ENCODE data around the gene SPARC.

Gene SPARC

DNA sequence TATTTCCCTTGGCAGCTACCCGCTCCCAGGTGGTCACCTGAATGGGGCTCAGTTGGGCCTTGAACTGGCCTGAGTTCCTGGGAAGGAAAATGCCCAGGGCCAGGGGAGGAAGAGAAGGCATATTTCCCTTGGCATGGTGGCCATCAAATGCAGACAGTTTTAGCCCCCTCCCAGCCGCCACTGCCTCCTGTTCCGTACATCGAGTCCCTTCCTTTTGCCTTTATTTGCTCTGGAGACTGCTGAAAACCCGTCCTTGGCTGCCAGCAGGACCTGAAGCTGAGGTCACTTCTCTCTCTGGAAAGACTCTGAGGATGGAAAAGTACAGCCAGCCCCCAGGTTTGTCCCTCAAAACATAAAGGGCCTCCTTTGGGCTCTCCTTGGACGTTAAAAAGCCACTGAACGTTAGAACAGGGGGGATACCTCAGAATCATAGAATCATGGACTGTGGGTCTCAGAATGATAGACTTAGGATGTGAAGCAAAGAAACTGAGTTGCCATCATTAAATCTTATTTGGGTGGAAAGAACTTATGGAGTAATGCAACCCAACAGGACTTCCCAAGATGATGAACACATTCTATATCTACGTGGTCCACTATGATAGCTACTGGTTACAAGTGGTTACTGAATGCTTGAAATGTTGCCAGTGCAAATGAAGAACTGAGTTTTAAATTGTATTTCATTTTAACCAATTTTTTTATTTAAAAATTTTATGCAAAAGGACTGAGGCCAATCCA, 7.1 kb downstream of the SPARC start:
- DNase-seq (ENCODE audit: low spot score) = no peak

DNA sequence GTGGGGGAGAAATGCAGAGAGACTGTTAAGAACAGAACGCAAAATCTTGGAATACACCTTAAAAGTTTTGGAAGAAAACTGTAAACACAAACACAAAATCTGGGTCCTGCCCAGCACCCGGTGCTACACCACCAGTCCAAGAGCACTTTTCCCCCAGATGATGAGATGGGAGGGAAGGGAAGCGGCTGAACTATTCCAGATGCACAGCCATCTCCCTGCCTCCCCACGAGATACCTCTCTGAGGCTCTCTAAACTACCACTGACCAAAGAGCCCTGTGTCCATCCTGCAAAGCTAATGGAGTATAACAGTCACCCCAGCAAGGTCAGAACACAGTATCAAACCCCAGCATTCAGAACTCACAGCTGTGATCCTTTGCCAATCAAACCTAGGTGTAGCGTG, 8.0 kb downstream of the SPARC start:
- DNase-seq (ENCODE audit: low spot score) = no peak

DNA sequence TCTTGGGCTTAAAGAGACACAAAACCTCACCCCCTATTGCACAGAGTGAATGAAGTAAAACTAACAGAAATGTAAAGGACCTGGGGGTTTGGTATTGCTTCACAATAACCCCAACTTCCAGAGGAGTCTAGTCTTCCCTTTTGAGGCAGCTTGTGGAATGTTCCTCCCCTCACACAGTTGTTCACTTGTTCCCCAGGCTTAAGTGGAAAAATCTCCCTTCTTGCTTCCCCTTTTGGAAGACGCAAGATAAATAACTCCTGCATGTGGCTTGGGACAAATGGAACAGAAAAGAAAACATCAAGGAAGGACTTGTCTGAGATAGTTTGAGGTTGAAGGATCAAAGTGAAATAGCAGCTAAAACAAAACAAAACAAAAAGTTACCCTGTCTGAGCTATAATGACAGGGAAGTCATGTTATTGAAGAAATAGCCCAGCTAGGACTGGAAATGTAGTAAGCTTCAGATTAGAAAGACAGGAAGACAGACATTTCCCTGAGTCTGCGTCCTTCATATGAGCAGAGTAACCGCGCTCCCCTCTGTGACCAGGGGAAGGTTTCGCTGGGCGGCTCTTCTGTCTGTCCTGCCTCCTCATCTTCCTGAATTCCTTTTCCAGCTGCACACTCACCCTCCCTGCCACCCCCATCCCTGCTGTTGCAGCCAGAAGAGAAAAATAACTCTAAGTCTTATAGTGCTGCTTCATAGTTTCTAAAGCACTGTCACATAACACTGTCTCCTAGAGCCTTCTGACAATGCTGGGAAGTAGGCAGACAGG, 8.8 kb downstream of the SPARC start:
- DNase-seq (ENCODE audit: low spot score) = no peak

DNA sequence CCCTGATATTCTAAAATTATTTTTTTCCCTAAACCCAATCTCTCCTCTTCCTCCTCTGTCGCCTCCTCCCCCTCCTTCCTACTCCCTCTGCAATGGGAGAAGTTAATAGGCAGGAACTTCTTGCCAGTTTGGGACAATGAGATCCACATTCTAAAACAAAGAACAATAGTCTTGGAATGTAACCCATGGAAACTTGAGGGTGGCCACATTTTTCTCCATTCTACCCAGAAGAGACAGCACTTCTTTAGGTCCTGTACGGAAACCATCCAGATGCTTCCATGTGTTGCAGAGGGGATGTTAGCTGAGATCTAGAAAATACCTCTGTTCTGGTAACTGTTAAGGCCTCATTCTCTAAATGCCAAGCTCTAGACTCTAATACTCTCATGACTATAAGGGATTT, 10.0 kb downstream of the SPARC start:
- no peak for DNase-seq (ENCODE audit: low spot score)

DNA sequence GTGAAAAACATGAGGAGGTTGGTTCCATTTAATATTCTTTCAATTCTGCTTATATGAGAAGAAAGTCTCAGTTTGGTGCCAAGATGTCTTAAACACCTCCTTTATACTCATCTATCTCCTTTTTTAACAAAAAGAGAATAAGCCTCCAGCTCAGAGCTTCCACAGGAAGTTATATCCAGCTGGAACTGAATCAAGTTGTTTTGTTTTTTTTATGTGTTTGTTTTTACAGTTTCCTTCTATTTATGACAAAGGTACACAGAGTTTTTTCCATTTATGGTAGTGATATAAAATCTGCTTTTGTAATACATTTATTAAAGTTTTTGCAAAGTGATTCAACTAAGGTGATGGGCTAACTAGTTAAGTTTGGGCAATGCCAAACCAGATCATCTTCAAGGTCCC, 10.4 kb downstream of the SPARC start:
- DNase-seq (ENCODE audit: low spot score) = no peak

DNA sequence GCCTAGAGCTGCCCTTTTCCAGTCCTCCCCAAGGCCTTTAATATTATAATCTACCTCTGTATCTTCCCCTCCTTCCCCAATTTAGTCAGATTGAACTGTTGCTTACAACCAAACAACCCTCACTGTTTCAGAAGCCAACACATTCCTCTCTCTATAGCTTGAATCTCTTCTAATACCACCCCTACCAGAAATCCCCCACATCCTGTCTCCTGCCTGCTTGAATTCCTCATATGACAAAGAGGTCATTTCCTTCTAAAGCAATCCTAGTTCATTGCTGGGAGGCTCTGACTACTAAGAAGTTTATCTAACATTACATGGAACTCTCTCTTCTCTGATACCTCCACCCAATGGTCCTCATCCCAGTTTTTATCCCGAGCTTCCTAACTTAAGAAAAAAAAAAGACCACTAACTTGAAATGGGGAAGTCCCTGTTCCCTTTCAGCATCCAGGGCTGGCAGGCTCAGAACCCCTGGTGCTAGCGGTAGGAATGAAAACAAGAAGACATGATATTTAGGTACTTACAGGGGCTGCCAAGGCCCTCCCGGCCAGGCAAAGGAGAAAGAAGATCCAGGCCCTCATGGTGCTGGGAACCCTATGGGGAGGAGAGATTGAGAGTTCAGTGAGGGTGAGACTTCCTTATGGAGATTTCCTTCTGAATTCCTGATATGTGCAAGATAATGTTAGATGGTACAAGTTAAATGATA, 11.0 kb downstream of the SPARC start:
- DNase-seq (ENCODE audit: low spot score) = no peak

DNA sequence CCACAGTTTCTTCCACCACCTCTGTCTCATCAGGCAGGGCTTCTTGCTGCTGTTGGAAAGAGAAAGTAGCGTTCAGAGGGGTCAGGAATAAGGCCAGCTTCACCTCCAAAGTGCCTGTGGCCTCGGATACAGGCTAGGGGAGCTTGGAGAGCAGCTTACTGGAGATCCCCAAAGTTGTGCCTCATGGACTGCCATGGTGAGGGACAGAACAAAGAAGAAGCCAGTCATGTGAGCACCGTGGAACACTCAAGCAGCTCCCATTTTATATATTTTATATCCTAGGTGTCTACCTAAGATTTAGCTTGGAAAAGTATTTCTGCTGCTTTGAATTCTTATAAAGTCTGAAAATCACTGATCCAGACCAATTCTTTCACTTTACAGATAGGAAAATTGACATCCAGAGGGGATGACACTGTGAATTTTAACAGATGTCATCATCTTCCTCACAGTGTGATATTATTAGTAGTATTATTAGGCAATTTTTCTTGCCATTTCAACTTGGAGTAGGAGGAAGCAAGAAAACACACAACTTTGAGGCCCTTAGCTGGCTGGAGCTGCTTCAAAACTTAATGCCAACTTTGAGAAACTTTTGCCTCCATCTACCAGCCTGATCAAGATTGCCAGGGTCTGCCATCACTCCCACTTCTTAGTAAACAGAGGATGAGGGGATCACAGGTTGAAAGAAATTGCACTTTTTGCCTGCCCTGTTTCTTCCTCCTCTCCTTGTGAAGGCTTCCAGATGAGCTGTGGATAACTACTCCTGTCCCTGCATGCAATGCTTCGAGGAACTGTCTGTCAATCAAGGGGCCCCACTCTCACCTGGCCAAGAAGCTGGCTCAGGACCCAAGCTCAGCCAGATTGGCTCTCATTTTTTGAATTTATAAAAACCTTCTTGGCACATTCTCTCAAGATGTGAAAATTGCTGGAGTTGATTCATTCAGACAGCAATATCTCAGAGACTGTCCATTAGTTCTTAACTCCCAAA, 11.8 kb downstream of the SPARC start:
- DNase-seq (ENCODE audit: low spot score) = no peak

DNA sequence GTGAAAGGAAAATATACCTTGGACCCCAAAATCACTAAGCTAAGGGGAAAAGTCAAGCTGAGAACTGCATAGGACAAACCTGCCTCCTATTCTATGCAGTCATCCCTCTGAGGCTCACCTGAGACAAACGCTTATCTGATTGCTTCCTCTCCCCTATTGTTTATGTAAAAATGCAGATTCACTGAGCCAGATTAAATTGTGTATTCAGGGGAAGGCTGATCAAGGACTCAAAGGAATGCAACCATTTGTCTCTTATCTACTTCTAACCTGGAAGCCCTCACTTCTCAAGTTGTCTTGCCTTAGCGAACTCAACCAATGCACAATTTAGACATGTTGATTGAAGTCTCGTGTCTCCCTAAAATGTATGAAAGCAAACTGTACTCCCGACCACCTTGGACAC, 13.3 kb downstream of the SPARC start:
- no peak for DNase-seq (ENCODE audit: low spot score)

DNA sequence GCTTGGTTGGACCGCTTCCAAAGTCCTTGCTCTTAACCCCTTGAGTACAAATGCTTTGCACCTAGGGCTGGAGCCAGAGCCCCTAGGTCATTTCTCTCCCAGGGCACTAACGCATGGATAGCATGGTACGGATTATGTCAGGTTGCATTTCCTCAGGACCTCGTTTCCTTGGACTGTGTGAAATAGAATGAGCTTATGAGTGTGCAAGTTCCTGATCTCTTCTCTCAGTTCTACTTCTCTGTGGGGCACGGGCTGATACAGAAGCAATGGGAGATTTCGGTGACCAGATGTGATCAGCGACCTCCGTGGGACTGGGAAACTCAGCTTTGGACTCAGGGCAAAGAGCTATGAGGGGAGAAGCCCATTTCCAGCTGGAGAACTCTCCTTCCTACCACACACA, 14.2 kb downstream of the SPARC start:
- DNase-seq (ENCODE audit: low spot score) = no peak

DNA sequence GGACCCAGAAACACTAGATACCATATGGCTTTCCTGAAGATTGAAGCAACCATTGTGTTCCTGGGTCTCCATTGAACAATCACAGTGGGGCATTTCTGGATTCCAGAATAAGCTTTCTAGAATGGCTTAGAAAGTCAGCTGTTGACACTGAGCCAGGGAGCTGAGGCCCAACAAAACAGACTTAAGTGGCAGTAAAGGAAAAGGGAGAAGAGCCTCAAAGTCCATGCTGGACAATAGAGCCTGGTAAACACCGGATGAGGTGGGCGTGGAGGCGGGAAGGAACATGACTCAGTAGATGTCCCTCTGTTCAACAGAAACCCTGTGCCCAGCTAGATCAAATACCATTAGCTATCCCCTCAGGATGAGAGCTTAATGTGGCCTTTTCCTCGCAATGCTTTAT, 14.8 kb downstream of the SPARC start:
- DNase-seq (ENCODE audit: low spot score) = no peak

DNA sequence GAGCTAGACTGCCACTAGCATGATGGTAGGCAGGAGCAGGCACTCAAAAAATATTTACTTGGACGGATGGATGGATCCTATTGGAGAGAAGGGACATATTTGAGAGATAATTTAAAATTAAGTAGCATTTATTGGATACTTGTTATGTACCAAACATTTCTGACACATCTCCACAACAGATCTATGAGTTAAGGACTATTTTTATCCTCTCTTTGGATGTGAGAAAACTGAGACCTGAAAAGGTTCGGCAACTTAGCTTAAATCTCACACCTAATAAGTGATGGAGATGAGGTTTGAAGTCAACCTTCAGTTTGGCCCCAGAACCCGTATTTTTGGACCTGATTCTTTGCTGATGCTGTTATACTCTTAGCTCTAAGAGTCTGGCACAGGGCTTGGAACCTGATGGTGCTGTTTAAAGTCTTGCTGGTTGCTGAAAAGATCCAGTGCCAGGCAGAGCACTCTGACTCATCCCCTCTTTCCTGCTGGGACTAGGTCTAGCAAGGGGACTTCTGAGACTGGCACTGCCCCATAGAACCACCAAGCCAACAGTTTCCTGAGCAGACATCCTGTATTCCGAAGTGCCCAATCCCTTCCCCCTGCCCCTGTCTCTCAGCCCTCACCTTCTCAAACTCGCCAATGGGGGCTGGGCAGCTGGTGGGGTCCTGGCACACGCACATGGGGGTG, 15.6 kb downstream of the SPARC start:
- no peak for DNase-seq (ENCODE audit: low spot score)

DNA sequence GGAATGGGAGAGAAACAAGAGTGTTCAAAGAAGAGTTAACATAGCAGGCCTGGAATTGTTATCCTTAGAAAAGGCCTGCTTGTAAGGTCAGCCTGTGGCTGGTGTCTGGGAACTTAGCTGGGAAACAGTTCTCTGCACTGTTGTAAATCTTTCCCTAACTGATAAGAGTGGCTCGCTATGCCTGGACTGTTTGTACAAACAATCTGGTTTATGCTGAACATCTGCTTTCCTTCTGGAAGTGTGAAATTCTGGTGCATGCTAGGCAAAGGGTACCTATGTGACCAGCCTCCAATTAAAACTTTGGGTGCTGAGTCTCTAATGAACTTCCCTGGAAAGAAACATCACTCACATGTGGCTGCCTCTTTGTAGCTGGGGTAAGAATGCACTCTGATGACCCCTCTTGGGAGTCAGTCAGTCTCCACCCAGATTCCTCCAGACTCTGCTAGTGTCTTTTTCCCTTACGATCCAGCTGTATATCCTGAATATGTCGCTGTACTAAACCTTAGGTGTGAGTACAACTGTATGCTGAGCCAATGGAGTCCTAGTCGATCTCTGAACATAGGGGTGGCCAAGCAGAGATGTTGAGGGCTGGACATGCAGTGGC, 16.5 kb downstream of the SPARC start:
- no peak for DNase-seq (ENCODE audit: low spot score)

DNA sequence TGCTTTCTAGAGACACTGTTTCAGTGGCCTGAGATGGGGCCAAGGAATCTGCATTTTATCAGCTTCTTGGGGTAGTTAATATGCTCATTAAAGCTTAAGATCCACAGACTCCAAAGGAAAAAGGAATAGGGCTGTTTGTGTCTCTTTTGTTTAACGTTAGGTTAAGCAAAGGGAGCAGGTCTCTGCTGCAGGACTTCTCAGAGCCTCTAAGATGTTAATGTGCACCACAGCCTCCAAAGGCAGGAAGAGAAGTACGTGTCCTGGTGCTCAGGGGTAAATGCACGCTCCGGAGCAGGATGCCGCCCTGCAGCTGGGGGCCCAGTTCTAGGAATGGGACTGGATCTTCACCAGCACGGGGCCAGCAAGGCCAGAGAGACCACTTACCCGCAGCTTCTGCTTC, 19.6 kb downstream of the SPARC start:
- DNase-seq (ENCODE audit: low spot score) = no peak

DNA sequence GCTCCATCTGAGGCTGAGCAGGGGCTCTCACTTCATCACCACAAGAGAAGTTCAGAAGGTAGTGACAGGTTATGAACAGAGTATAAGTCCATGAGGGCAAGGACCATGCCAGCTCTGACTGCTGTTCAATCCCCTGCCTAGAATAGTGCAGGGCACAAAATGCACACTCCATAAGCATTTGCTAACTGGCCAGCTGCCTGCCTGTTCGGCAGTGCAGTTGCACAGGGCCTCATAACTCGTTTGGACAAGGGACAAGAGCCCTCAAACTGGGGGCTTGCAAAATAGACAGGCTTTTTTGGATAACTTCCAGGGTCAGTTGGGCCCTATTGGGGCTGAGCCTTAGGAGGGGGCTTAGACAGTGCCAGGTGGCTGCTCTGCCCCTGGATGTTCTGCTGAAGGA, 21.1 kb downstream of the SPARC start:
- no peak for DNase-seq (ENCODE audit: low spot score)

DNA sequence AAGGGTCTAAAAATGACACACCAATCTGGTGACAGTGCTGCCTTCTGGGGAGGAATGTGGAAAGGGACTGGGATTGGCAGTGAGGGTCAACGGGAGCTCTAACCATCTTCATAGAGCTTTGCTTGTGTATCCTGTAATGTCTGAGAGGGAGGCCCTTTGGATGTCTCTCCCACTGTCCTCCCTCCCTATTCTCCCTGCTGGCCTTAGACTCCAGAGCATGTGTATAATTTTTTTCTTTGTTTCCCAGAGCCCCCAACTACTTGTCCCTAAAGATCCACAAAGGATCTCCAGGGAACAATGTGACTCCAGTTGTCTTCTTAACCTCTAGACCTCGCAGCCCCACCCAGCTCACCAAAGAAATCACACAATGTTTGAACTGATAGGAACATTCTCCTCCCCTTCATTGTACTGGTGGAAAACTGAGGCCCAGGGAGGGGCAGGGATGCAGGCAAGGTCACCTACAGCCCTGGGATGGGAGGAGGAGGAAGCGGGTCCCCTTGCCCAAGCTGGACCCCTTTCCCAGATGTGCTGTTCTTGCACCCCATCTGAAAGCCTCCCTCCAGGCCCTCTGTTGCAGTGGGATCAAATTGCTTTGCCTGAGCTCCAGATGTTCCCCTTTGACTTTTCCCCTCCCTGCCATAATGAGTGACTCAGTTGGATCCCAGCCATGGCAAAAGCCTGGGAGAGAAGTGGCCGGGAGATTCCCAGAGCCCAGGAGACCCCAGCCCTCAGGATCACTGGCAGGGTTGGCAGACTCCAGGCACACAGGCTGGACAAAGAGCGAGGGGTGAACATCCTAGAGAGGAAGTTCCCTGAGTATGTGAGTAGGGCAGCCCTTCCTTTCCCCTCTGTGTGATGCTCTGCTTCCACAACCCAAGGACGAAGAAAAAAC, 21.8 kb downstream of the SPARC start:
- no peak for DNase-seq (ENCODE audit: low spot score)

DNA sequence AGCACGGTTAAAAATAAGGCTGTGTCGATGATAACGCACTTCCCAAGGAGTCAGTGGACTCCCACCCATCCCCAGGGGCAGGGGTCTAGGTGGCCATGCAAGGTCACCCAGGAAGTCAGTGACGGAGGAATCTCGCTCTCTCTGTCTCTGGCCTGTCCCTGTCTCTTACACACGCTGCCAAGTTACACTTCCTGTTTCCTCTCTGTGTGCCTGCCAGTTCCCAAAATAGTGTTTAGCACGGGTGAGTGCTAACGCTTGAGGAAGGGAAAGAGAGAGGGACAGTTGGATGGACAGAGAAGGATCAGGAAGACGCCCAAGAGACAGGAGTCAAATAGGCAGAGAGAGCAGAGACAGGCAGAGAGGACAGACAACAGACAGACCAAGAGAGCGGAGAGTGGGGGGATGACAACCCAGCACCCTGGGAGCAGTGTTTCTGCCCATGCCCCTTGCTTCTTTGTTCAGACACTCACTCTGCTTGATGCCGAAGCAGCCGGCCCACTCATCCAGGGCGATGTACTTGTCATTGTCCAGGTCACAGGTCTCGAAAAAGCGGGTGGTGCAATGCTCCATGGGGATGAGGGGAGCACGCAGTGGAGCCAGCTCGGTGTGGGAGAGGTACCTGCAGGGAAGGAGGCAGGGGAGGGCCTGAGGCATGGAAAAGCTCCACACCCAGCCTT, 23.0 kb downstream of the SPARC start:
- no peak for DNase-seq (ENCODE audit: low spot score)

DNA sequence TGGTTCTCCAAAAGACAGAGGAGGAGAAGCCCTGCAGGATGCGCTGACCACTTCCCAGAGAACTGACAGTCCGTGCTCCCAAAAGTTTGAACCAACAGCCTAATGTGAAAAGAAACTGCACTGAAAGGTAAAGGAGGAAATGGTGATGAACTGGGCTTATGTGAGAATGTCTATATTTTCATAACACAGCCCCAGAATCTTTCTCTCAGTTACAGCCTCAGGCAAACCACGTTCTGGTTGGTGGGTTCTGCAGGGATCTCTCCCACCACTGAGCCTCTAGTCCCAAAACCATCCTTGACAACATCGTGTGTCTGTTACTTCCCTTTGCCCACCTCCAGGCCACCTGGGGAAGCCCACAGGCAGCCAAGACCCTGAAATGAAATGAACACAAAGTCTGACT, 23.9 kb downstream of the SPARC start:
- DNase-seq (ENCODE audit: low spot score) = no peak

DNA sequence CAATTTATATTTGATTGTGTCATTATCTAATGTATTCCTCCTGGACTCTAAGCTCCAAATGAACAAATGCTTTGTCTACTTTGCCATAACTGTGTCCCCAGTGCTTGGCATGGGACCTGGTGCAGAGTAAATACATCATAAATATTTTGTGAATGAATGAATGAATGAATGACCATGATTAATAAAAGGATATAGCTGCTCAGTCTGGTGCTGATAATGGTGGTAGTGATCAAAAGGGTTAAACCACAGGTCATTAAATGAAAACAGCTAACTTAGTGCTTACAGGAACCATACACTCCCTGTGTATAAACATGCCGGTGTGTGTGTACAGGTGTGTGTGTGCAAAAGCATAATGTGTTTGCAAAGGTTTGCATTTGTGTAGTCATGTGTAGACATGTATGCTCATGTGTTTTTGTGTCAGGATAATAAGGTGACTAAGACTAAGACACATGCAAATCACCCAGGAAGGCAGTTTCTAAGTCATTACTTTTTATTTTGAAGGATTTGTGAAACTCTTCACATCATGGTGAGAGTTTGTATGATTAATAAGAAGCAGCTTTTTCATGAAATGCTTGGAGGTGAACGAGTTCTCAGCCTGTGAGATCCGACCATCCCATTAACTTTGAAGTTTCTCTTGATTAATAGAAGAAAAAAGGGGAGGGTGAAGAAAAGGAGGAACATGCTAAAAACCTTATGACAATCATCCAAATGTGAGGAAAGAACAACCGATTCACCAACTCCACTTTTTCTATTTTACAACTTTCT, 24.6 kb downstream of the SPARC start:
- DNase-seq (ENCODE audit: low spot score) = no peak

All from CD4-positive, alpha-beta T cell treated with Interleukin-6 at 100 ng/mL for 8 hours (primary cell).